Sciatic nerve (tissue), 2 donors: ENCODE results near the gene ZNRF3. TPM values are rescaled to one million over a fixed set of nuclear protein-coding genes. Genes with fewer than 3 reads are reported as not detected.

Experiments used
- ATAC-seq: fragments of 200-7000 bp; cut with Tn5 transposase; one replicate; pipeline ENCODE4 v1.9.1; 2020; ENCODE audit warnings: mild to moderate bottlenecking, moderate library complexity
- DNase-seq: peaks from one replicate; pipeline ENCODE4 v3.0.0-alpha.2; 2020; ENCODE audit warnings: low spot score
- intact Hi-C: fragments of 100-400 bp; cut with DNase I; formaldehyde crosslinking; loops from one replicate; pipeline ENCODE4 v1.14.2; 2022
- total RNA-seq: library from RNA; stranded (reverse); fragmentation: NEBNext Ultra II Directional; extraction: Animal tissue kit (Norgen Biotek cat#: 25700); gene quantifications from one replicate; pipeline ENCODE4 v1.2.1, GENCODE V29; 2021
- donor health status: DM: no; HTN: no; CAD: no.
- donor health status: DM: no; HTN: no; CAD: no.

ZNRF3 gene
- total RNA-seq, 1 donor from 2014 or later = 12.9 TPM

DNA sequence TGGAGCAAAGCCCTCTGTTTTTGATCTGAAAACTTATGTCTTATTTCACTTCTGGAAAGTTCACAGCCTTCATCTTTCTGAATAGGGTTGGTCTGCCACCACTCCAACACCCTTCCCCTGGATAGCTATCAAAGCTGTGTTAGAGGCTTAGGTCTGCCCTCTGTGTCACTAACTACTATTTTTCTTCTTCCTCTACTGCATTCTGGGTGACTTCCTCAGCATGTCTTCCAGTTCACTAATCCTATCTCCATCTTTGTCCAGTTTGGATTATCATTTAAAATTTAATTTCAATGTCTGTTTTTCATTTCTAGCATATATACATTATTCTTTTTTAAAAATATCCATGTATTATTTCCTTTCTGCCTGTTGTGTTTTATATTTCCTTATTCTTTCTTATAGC, 84.6 kb downstream of the ZNRF3 start:
- intact Hi-C loops = no loop called here
- no peak for ATAC-seq
- no peak for DNase-seq

DNA sequence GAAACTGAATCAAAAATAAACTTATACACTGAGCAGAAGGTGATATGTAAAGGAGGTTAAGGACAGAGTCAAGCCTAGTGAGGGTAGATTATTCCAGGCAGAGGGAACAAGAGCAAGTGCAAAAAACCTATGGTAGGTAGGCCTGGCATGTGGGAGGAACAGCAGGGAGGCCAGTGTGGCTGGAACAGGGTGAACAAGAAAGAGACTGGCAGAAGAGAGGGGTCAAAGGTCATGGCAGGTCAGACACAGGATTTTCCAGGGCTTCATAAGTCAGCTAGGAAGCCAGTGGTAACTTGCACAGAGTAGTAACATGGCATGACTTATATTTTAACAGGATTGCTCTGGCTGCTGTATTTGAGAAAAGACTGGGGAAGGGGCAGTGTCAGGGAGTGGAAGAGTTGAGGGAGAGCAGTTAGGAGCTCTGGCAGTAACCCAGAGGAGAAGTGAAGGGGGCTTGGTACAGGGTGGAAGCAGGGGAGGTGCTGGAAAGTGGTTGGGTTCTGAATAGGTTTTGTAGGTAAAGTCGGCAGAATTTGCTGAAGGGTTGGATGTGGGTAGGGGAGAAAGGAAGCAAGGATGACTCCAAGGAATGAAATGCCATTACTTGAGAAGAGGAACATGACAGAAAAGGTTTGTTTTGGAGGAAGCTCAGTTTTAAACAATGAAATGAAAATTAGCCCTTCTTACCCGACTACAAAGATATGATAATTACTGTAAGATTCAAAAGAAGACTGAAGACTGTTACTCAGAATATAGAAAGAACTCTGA, 86.2 kb downstream of the ZNRF3 start:
- DNase-seq (no peak), ATAC-seq (no peak)
- intact Hi-C loops = no loop called here

DNA sequence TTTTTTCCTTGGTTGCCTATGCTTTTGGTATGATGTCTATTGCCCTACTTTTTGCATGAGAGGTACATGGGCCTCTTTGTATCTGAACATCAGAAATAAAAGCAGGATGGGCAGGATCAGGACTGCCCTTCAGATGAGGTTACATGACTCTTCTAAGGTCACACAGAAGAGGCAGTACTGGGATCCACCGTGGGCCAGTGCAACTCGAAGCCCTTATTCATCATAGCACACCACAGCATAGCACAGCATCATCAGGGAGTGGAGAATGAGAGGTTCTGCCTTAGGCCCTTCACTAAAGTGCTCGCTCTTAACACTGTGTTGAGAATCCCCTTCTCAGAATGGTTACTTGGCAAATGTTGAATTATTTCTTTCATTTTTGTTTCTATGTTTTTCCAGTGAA, 90.0 kb downstream of the ZNRF3 start:
- ATAC-seq (no peak), DNase-seq (no peak)
- intact Hi-C loops = no loop called here

DNA sequence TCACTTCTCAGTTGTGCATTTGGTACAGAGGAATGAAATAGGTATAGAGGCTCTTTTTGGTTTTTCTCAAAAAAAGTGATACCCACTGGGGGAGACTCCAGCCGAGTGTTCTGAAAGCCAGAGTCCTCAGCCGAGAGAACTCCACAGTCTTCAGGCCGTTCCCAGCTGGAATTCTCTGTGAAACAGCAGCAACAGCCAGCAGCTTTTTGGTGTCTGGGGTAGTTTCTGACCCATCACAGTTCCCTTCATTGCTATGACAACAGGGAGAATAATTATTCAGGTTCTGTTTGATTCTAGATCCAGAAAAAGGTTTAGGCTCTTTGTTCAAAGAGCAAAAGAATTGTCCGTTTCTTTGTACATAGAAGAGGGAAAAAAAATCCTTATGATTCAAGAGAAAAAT, 93.7 kb downstream of the ZNRF3 start:
- intact Hi-C loops = no loop called here
- no peak for DNase-seq
- ATAC-seq = peak; percentile 52

DNA sequence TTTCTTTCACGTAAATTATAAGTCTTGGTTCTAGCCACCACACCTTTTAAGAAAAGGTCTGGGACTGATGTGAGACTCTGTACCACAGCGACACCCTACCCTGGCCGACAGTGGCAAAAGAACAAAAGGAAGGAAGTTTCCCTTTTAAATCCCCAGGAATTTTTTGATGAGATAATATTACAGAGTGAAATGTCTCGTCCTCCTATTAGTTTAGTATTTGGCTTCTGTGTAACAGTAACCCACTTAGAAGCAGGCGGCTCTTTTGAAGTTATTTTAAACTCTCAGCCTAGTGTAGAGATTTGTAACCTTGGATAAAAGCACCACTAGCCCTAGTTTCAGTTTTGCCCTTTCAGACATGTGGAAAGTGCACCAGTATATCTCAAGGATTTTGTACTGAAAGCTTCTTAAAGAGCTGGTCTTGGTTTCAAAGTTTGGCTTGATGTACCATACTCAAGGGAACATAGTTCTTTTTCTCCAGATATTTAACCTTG, 94.2 kb downstream of the ZNRF3 start:
- peak; percentile 55 for ATAC-seq

DNA sequence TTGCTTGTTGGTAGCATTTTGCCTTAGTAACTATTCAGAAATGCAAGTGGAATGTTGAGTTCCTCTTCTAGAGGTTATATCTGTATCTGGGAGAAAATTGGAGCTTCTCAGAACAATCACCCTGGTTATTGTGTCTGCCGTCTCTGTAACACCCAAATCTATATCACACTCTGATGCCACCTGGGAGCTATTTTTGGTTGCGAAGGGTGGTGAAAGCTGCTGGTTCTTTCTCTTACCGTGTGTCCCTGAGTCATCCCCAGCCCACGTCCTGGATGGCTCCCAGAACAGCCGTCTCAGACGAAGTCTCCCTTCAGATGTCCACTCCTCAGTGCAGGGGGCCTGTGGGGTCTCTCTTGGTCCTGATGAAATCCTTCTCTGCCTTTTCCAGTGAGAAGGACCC, 94.8 kb downstream of the ZNRF3 start:
- DNase-seq (no peak), ATAC-seq (peak; percentile 44)
- intact Hi-C loops = no loop called here

More for the DNA sequence above, 94.2 kb downstream of the ZNRF3 start:
- DNase-seq = no peak
- intact Hi-C loops = no loop called here

DNA sequence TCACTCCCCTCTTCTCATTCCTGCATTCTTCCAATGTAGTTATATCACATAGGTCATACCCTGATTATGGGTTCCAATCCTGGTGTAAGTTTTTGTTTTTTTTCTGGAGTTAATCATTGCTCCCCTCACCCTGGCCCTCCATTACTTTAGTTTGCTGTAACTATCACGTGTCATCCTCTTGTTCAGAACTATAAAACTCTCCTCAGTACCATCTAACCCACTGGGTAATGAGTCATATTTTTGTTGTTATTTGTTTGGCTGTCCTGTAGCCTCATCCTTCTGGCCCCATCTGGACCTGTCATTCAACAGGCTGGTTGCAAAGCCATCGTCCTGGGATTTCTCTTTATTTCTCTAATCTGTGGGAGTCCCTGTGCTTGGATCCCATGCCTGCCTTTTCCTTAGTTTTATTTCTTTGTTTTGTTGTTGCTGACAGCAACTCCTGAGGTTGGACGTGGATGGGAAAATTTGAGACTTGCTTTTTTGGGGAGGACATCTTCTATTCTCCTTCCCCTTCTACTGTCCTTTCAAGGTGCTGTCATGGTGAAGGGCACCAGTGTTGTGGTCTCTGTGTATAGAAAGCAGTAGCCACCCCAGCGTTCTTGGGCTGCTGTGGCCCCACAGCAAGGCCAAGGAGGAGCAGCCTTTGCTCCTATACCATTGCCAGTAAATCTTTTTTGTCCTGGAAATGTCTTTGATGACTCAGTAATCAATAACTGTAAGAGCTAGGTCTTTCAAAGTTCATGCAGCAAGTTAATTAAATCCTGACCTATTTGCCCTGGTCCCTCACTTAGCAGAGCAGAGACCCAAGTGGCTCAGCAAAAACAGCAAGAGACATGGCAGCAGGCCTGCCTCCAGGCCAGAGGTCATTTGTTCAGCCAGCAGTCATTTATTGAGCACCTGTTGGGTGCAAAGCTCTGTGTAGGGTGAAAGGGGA, 95.8 kb downstream of the ZNRF3 start:
- no peak for ATAC-seq
- no peak for DNase-seq
- intact Hi-C loops = no loop called here

DNA sequence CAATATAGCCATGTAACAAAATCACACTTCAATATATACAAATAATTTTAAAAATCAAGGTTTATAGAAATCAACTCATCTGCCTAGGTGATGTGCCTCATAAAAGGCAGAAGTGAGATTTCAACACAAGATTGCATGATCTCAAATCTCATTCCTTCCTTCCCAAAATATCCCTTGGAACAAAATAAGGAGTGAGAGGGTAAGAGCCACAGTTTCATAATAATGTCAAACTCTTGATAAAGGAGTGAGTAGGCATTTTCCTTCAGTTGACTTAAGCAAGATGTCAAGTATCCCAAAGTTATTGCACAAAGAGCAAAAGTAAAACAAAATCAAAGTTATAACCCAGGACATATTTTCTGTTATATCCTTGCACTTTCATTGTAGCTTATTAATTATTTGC, 97.0 kb downstream of the ZNRF3 start:
- ATAC-seq (peak; percentile 70), DNase-seq (no peak)
- intact Hi-C loops = no loop called here

DNA sequence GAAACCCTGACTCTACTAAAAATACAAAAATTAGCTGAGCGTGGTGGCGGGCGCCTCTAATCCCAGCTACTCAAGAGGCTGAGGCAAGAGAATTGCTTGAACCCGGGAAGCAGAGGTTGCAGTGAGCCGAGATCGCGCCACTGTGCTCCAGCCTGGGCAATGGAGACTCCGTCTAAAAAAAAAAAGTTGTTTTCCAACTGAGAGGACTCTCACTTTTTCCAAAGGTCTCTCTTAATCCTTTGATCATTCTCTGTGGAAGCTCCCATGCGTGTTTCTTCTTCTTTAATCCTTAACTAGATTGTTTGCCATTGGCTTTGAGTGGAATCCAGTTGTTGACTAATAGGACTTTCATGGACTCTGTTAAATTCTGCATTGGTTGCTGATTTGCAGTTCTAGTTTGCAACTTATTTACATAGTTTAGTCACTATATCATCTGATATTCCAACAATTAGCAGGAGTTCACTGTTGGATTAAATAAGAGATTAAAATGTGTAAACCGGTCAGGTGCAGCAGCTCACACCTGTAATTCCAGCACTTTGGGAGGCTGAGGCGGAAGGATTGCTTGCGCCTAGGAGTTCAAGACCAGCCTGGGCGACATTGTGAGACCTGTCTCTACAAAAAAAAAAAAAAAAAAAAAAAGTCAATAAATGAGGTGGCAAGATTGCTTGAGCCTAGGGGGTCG, 98.6 kb downstream of the ZNRF3 start:
- DNase-seq (no peak), ATAC-seq (no peak)
- intact Hi-C loops = no loop called here

DNA sequence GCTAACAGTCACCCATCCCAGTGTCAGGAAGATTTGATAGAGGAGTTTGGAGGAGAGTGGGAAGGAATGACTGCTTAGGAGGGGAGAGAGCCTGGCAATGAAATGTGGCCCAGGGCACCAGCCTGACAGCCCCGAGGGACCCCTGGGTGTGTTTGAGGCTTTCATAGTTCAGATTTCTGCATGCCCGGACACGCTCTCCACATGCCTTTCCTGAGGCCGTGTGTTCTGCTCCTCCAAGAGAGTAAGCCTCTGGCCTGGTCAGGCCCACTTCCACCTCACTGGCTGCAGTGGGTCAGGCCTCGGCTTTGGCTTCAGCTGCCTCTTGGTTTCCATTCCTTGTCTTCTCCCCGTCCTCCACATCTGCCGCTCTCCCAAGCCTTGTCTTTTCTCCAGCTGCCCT, 99.8 kb downstream of the ZNRF3 start:
- no peak for ATAC-seq

DNA sequence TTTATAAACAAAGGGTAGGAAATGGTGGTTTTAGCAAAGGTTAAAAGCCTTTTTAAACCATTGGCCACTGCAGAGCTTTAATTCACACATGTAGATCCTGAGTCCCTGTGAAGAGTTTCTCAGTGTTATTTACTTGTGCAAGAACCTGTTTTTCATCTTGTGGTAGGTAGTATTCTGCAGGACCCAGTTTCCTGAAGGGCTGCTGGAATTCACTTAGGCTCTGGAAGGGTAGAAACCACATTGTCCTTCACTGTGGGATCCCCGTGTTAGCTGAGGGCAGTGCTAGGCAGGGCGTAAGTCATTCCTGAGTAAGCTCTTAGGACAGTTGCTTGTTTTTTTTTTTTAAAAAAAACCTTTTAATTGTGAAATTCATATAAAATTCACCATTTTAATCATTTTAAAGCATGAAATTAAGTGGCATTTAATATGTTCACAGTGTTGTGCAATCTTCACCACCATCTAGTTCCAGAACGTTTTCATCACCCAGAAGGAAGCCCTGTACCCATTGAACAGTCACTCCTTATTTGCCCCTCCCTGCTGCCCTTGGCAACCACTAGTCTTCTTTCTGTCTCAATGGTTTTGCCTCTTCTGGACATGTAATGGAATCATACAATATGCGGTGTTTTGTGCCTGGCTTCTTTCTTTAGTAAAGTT, 100.5 kb downstream of the ZNRF3 start:
- intact Hi-C loops = no loop called here
- ATAC-seq = no peak
- no peak for DNase-seq

More for the DNA sequence above, 99.8 kb downstream of the ZNRF3 start:
- DNase-seq = no peak
- intact Hi-C loops = no loop called here

DNA sequence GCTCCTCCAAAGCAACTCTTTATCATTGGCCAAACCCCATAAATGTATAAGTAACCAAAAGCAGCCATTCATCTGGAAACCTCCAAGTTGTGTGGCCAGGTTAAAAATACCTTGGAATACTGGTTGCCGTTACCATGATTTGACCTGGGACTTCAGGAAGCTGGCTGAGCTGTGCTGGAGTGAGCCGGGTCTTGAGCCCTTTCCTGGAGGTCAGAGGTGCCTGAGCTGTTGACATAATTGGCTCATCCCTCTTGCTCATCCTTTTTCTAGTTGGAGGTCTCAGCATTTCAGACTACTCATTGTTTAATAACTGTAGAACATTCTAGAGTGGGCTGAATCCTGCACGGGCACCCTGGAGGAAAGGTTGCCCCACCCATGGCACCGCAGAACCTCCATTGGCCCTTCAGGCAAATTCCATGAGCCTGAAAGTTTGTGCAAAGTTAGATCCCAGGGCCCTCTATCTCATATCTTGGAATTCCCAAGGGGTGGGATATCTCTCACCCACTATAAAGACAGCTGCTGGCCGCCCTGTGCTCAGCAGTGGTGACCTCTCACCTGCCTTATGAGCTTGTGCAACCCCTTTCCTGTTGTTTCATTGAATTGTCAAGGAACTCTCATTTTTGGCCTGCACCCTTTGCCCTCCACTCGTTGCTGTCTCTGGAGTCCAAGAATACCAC, 101.2 kb downstream of the ZNRF3 start:
- no peak for ATAC-seq

DNA sequence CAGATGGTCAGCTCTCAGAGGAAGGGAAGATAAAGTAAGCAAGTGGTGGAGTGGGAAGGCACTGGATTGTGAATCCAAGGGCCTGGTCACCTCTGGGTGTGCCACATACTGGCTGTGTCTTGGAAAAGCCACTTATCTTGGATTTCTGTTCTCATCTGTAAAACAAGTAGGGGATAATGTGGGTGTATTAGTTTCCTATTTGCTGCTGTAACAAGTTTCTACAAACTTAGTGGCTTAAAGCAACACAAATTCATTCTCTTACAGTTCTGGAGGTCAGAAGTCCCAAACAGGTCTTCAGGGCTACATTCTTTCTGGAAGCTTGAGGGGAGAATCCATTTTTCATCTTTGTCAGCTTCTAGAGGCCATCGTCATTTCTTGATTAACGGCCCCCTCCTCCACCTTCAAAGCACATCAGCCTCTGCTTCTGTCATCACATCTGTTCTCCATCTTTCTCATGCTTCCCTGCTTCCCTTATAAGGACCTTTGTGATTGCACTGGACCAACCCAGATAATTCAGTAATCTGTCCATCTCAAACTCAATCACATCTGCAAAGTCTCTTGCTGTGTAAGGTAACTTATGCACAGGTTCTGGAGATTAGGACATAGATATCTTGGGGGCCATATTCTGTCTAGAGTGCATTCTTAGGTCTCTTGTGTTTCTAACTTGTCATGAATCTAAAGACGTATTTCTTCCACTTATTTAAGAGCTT, 102.4 kb downstream of the ZNRF3 start:
- intact Hi-C loops = no loop called here
- DNase-seq = no peak

More for the DNA sequence above, 101.2 kb downstream of the ZNRF3 start:
- intact Hi-C loops = no loop called here
- DNase-seq = no peak

DNA sequence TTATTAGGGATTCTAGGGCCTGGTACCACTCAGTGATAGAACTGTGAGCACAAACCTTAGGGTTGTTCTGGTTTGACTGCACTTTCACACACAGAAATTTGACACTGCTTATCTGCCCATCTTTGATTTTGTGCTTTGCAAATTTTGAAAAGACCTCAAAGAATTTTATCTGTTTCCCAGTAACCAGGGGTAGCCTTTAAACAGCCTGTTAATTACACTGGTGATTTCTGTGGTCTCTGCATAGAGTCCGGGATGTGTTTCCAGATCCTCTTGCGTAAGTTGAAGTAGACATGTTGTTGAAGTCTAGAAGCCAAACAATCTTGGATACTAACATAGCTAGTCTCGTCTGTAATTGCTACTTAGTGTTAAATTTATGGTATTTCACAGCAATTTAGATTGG, 103.0 kb downstream of the ZNRF3 start:
- ATAC-seq (no peak), DNase-seq (no peak)
- intact Hi-C loops = no loop called here

More for the DNA sequence above, 102.4 kb downstream of the ZNRF3 start:
- ATAC-seq = no peak

DNA sequence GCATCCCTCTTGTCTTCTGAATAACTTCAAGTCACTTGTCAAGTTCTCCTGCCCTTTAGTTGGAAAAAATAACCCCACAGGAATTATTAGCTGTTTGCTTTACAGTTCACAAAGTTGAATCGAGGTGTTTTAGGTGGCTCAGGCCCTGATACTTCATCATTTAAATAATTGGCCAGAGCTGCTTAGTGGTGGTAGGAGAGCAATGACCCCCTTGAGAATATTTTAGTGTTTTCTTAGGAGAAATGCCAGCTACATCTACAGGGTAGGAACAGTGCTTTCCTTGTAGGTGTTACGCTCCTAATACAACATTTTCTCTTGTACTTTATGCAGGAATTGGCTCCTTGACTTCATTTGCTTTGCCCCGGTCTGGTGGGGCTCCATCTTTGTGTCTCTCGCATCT, 105.1 kb downstream of the ZNRF3 start:
- peak; percentile 22 for ATAC-seq
- intact Hi-C loops = no loop called here
- no peak for DNase-seq

DNA sequence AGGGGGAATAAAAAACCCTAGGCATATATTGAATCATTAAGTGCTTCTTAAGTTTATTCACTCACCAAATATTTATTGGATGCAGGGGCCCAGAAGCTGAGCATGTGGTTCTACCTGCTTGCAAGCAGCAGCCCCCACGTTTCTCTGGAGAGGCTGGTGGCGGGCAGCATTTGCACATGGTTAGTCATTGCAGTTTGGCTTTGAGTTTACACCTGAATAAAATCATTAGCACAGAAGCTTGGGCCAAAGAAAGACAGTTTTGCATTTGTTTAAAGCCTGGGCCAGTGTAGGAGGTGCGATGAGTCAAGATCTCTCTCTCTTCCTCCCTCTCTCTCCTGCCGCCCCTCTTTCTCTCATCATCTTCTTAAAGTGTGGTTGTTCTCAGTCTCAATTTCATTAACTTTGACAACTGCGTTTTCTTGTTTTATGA, 105.7 kb downstream of the ZNRF3 start:
- DNase-seq (no peak), ATAC-seq (peak; percentile 17)
- intact Hi-C loops = no loop called here

DNA sequence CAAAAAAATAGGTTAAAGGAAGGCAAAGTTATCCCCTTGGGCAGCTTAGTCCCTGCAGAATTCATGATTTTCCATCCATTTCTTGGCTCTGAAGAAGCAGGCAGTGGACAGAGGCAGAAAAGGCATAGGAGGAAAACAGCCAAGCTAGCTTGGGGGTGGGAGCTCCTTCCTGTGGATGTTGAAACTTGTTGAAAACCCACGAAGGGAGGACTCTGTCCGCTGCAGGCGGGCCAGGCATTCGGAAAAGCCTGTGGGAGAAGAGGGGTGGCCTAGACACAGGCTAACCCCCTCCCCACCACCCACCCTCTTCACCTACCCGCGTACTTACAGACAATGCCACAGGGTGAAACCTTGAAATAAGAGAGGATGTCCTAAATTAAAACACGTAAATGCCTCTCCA, 106.1 kb downstream of the ZNRF3 start:
- DNase-seq (no peak), ATAC-seq (peak; percentile 50)
- intact Hi-C loops = no loop called here

DNA sequence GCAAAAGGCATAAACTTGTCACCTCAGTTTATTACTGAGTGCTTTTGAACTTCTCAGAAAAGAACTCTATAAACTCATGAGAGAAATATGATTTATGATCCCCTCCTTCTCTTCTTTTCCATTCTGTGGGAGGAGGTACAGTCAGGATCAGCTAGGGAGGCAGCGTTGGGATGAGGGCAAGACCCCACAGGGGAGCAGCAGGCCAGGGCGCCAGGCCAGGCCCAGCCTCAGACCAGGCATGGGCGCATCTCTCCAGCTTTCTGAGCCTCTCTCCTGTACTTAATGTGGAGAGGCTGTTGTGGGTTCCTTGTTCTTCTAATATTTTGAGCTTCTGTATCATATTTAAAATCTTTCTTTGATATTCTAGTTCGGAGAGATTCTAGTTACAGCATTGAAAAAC, 106.5 kb downstream of the ZNRF3 start:
- ATAC-seq = no peak
- no peak for DNase-seq
- intact Hi-C loops = no loop called here
